OCI-LY1 (cell line): ENCODE results near the gene HS3ST4.

Source experiments
- EZH2 ChIP-seq: fragments of 200-600 bp; sonication (generic), shearing (Covaris generic); IDR thresholded peaks from 2 replicates; pipeline ENCODE4 v1.8.0; 2017; ENCODE audit warnings: borderline replicate concordance, mixed run types, mild to moderate bottlenecking, antibody characterized with exemption, low read length, moderate library complexity, mixed read lengths
- TF ChIP-seq, protein P1 (sequence below): fragments of 200-600 bp; sonication (generic), shearing (Covaris generic); IDR thresholded peaks from 2 replicates; pipeline ENCODE4 v1.5.1; 2017; ENCODE audit warnings: mild to moderate bottlenecking, antibody characterized with exemption, low read length, moderate library complexity, mixed read lengths

DNA sequence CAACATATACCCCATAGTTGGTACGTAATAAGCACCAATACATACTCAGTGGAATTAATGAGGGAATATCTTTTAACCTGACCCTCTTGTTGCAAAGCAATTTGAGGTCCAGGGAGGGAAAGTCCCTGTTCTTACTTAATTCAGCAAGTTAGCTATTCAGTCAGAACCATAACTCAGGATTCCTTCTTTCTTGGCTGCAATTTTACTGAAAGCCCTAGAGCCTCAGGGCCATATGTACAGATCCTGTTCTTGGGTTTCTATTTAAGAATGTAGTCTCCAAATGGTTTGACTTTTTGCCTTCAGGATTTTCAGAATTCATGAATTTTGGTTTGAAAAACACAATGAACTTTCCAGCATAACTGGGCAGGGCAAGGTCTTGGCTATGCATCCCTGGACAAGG lies 436.5 kb downstream of the HS3ST4 start:
- TF ChIP-seq EZH2 = no peak
- TF ChIP-seq, protein P1, sequence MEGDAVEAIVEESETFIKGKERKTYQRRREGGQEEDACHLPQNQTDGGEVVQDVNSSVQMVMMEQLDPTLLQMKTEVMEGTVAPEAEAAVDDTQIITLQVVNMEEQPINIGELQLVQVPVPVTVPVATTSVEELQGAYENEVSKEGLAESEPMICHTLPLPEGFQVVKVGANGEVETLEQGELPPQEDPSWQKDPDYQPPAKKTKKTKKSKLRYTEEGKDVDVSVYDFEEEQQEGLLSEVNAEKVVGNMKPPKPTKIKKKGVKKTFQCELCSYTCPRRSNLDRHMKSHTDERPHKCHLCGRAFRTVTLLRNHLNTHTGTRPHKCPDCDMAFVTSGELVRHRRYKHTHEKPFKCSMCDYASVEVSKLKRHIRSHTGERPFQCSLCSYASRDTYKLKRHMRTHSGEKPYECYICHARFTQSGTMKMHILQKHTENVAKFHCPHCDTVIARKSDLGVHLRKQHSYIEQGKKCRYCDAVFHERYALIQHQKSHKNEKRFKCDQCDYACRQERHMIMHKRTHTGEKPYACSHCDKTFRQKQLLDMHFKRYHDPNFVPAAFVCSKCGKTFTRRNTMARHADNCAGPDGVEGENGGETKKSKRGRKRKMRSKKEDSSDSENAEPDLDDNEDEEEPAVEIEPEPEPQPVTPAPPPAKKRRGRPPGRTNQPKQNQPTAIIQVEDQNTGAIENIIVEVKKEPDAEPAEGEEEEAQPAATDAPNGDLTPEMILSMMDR = no peak
